ENCODE measurements around the gene SEC31B.

DNA sequence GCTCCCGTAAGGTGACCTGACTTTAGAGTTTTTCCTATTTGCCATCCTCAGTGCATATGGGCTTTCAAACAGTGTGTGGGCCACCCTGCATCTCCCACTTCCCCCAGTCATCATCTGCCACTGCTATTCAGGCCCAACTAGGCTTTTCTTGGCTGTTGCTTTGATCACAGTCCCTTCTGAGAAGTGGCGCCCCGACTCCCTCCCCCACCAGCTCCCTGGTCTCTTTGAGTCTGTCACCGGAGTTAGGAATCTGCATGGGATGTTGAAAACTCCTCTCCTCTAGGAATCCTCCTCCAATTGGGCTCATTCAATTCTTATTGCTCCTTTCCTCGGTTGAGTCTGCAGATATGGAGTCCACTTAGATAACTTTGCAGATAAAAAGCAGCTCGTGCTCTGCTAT, 48.2 kb upstream of the SEC31B start:
- TF ChIP-seq, protein P1, sequence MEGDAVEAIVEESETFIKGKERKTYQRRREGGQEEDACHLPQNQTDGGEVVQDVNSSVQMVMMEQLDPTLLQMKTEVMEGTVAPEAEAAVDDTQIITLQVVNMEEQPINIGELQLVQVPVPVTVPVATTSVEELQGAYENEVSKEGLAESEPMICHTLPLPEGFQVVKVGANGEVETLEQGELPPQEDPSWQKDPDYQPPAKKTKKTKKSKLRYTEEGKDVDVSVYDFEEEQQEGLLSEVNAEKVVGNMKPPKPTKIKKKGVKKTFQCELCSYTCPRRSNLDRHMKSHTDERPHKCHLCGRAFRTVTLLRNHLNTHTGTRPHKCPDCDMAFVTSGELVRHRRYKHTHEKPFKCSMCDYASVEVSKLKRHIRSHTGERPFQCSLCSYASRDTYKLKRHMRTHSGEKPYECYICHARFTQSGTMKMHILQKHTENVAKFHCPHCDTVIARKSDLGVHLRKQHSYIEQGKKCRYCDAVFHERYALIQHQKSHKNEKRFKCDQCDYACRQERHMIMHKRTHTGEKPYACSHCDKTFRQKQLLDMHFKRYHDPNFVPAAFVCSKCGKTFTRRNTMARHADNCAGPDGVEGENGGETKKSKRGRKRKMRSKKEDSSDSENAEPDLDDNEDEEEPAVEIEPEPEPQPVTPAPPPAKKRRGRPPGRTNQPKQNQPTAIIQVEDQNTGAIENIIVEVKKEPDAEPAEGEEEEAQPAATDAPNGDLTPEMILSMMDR (conservative IDR thresholded peaks at IDR 0.05 in 1 of 2, IDR thresholded peaks at IDR 0.05 in 1 of 2; ENCODE audit: extremely low read depth in 1 of 2, insufficient read depth in 1 of 2, low read depth in 1 of 2, low read length in 2 of 2), result no peak
- no peak for TF ChIP-seq EZH2 (IDR thresholded peaks at IDR 0.05; ENCODE audit: borderline replicate concordance, low read length)

Measured in mammary epithelial cell (primary cell).